Activated CD4-positive, CD25-positive, alpha-beta regulatory T cell treated with anti-CD3 and anti-CD28 coated beads, Interleukin-2, amount 50 U/mL, for 24 hours (primary cell): Measurements from ENCODE around the gene BET1.

ENCODE experiments used
- ATAC-seq, 2 donors: fragments of 150-1000 bp; cut with Tn5 transposase; one replicate each; pipeline ENCODE4 v1.10.0; 2021; ENCODE audit warnings: mild to moderate bottlenecking in 1 of 2, moderate library complexity in 1 of 2

Gene BET1

GRCh38 chr7:93955304-93955703 lies 48.9 kb downstream of the BET1 start:
- no peak for ATAC-seq

DNA sequence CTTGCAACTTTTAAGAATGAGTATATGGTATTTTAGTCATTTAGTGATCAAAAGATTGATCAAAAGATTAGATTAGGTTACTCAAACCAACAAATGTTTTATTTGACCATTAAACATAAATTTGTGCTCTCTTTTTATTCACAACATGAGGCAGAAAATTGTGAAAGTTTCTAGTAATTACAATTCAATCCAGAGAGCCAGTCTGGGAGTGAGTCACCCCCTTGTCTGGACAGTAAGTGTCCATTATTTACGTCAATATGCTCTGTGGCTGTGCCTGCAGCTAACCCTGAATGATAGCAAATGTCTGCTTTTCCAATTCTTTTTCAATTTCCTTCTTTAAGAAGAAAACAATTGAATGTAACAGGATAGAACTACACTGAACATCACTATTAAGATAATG lies 54.7 kb downstream of the BET1 start:
- ATAC-seq, result no peak

DNA sequence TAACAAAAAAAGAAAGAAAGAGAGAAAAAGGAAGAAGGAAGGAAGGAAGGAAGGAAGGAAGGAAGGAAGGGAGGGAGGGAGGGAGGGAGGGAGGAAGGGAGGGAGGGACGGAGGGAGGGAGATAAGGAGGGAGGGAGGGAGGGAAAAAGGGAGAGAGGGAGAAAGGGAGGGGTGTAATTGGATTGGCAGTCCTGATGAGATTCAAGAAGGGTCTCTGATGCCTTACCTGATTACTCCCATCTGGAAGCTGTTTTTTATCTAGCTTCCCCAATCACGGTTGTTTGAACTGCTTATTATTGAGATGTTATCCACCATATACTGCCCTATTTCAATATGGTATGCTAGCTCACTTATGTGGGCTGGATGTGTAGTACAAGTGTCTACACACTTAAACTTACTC lies 55.3 kb downstream of the BET1 start:
- ATAC-seq, result no peak

GRCh38 chr7:93948106-93948505 lies 56.0 kb downstream of the BET1 start:
- ATAC-seq, result no peak

DNA sequence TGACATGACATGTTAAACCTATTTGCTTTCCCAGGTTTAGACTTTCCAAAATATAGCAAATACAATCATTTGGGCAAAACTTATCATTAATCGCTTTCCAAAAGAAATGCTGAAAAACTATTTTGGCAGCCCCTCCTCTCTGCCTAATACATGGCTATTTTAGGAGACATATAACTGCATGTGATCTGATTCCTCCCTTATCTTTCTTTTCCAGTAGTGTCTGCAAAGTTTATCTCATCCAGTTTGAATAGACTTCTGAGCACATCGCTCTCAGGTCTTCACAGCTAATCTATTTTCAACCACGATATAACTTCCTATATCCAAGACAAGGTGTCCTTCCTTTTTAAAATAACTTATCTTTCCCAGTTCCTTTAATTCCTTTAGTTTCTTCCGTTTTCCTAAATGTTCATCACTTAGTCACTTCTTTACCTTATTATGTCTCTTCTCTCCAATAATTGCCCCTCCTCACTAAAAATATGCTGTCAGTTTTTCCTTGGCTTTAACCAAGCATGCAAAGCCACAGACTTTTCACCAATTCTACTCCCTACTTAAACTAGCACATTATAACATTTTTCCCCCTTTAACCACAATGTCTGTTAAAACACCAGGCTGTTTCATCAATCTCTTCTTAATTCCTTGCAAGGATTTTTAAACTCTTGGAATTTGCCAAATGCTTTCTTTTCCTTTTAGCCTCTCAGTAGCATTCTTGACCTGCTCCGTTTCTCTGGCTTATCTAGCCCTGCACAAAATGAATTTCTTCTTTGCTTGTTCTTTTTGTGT lies 58.2 kb downstream of the BET1 start:
- ATAC-seq, result no peak

DNA sequence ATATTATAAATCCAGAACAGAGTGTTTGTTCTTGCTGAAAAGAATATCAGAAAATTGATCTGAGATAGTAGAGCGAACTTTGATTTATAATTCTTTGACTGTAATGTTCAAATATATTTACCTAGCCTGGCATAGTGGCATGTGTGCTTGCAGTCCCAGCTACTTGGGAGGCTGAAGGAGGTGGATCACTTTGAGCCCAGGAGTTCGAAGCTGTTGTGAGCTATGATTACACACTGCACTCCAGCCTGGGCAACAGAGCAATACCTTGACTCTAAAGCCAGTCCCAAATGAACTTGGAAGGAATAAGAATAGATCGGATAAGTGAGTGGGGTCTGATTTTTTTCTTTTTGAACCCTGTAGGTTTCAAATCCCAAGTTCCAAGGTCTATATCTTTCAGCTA lies 59.1 kb downstream of the BET1 start:
- no peak for ATAC-seq

- ATAC-seq, result no peak
Measured at GRCh38 chr7:93944673-93945072, 59.5 kb downstream of the BET1 start.

DNA sequence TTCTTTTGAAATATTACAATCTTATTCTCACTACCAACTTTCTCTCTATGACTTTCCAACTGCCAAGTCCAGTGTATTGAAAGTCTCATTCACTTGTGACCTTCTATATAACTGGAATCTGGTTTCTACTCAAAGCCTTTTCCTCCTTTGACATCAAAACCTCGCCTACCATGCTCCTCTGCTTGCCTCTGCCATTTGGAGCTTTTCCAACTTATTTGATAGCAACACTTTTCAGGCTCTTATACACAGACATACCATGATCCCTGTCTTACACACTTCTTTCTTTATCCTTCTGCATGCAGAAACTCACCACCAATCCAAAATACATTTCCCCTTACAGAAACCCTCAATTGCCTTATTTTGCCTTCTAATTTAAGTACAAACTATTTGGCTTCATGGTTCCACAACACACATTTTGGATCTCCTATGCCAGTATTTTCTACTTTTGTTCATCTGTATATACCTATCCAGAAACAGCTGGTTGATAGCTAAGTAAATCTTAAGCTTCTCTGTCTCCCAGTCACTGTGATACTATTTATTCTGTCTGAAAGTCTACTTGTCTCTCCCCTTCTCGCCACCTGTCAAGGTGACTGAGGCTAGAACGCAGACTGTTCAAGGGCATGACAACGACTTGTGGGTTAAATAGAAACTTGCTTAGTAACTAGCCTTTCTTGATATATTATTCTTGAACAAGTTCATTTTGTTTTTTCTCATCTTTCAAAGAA lies 60.2 kb downstream of the BET1 start:
- no peak for ATAC-seq
